ENCODE results near the gene PPP4R3B. TPM values are rescaled to one million over a fixed set of nuclear protein-coding genes. Genes with fewer than 3 reads are reported as not detected.

The PPP4R3B gene
- total and polyA plus RNA-seq, 2 of the 8 experiments (the other 6 are each of a cell fraction or from before 2014, with no cell fraction given) = 8.5 to 39.1 TPM

DNA sequence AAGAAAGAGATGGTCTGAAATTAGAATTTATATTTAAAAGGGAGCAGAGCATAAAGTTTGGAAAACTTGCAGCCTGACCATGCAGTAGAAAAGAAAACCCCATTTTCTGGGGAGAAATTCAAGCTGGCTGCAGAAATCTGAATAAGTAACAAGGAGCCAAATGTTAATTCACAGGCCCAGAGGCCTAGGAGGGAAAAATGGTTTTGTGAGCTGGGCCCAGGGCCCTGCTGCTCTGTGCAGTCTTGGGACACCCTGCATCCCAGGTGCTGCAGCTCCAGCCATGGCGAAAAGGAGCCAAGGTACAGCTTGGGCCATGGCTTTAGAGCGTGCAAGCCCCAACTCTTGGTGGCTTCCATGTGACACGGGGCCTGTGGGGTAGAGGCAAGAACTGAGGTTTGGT, 56.6 kb downstream of the PPP4R3B start (continued):
- TF ChIP-seq RAD21 (IDR thresholded peaks at IDR 0.05 in 1 of 2, conservative IDR thresholded peaks at IDR 0.05 in 1 of 2; ENCODE audit: low read depth in 2 of 2, low read length in 2 of 2) (no peak), TBP (IDR thresholded peaks at IDR 0.05; ENCODE audit: low read depth, low read length) (no peak), BRCA1 (IDR thresholded peaks at IDR 0.05; ENCODE audit: low read depth, low read length) (no peak), CBX8 (IDR thresholded peaks at IDR 0.05; ENCODE audit: borderline replicate concordance, low read depth, low read length) (no peak)
- TF ChIP-seq, protein P1, sequence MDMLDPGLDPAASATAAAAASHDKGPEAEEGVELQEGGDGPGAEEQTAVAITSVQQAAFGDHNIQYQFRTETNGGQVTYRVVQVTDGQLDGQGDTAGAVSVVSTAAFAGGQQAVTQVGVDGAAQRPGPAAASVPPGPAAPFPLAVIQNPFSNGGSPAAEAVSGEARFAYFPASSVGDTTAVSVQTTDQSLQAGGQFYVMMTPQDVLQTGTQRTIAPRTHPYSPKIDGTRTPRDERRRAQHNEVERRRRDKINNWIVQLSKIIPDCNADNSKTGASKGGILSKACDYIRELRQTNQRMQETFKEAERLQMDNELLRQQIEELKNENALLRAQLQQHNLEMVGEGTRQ (IDR thresholded peaks at IDR 0.05; ENCODE audit: low read length) = no peak
